Mucosa of descending colon (tissue), 3 donors: ENCODE measurements around the gene RNF215. TPM values are rescaled to one million over a fixed set of nuclear protein-coding genes. Genes with fewer than 3 reads are reported as not detected.

ENCODE experiments used
- ATAC-seq: fragments of 200-7000 bp; cut with Tn5 transposase; one replicate; pipeline ENCODE4 v1.9.1; 2020; ENCODE audit warnings: mild to moderate bottlenecking, moderate library complexity
- DNase-seq, 3 donors: peaks; one replicate each; pipeline ENCODE4 v3.0.0-alpha.2; 2020
- H3K36me3 ChIP-seq: fragments of 200-600 bp; one replicate; pipeline ENCODE4 v1.8.0; 2021; ENCODE audit warnings: low read depth, mild to moderate bottlenecking
- H3K4me1 ChIP-seq: fragments of 200-600 bp; one replicate; pipeline ENCODE4 v1.8.0; 2021; ENCODE audit warnings: low read depth, mild to moderate bottlenecking
- H3K4me3 ChIP-seq: fragments of 200-600 bp; one replicate; pipeline ENCODE4 v1.8.0; 2021; ENCODE audit warnings: mild to moderate bottlenecking
- H3K9me3 ChIP-seq: fragments of 200-600 bp; one replicate; pipeline ENCODE4 v1.8.0; 2021; ENCODE audit warnings: mild to moderate bottlenecking
- CTCF ChIP-seq: fragments of 200-600 bp; IDR thresholded peaks from one replicate; pipeline ENCODE4 v1.8.0; 2022; ENCODE audit warnings: antibody characterized with exemption, mild to moderate bottlenecking
- intact Hi-C, 2 donors: fragments of 100-400 bp; cut with DNase I in 1 of 2; cut with micrococcal nuclease in 1 of 2; formaldehyde crosslinking; loops; one replicate each; pipeline versions ENCODE4 v1.11.0 to v1.11.1; 2022; cut with DNase I, micrococcal nuclease
- total RNA-seq, 3 donors: library from RNA; stranded (reverse); fragmentation: NEBNext Ultra II Directional in 2 of 3; extraction: Animal tissue kit (Norgen Biotek cat#: 25700) in 2 of 3; gene quantifications; one replicate each; pipeline versions ENCODE4 v1.2.1 to v1.2.4, GENCODE V29; 2021 to 2023
- donor health status: DM: no; HTN: no; CAD: no; lungs with moderate emphysema.
- donor health status: DM: no; HTN: no; CAD: no.
- donor health status: DM: no; HTN: yes; CAD: no.

The RNF215 gene
- total RNA-seq, 3 donors from 2014 or later = 9.0 to 14.2 (median 9.1) TPM

- intact Hi-C loops = no loop called here
- no peak overlapping the region for H3K4me3 ChIP-seq
- TF ChIP-seq CTCF = no peak
- DNase-seq = no peak
- H3K36me3 ChIP-seq = no peaks in the 10 kb centered on the region
- peaks cover 13% of the 10 kb centered on the region for H3K4me1 ChIP-seq
- ATAC-seq = no peak
- H3K9me3 ChIP-seq = no peaks in the 10 kb centered on the region
Observed at GRCh38 chr22:30400159-30400558, 12.9 kb upstream of the RNF215 start.

DNA sequence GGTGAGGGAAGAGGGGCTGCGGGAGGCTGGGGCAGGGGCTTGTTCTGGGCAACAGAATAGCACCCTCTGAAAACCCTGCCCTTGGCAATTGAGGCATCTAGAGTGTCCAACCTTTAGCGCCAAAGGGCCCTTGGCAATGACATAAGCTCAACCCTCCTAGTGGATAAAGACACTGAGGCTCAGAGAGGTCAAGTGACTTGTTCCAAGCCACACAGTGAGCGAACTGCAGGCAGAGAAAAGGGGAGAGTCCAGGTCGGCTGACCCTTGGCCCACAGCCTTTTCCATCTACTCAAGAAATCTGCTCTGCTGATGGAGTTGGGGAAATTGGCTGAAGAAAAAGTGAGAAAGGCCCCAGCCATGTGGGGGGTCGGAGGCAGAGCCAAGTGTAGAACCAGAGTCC, 12.5 kb upstream of the RNF215 start:
- DNase-seq = no peak
- H3K4me3 ChIP-seq = no peak overlapping the region
- intact Hi-C loops = no loop called here
- no peaks in the 10 kb centered on the region for H3K9me3 ChIP-seq
- H3K4me1 ChIP-seq = peaks cover 13% of the 10 kb centered on the region
- no peak for ATAC-seq
- TF ChIP-seq CTCF = no peak
- no peaks in the 10 kb centered on the region for H3K36me3 ChIP-seq

- H3K4me3 ChIP-seq = no peak overlapping the region
- peaks cover 13% of the 10 kb centered on the region for H3K4me1 ChIP-seq
- TF ChIP-seq CTCF = no peak
- ATAC-seq = no peak
- no peak for DNase-seq
- no peaks in the 10 kb centered on the region for H3K9me3 ChIP-seq
- intact Hi-C loops = no loop called here
- H3K36me3 ChIP-seq = no peaks in the 10 kb centered on the region
Observed at GRCh38 chr22:30398685-30399680, 11.8 kb upstream of the RNF215 start.

- Histone ChIP-seq H3K4me3 (no peak overlapping the region), H3K4me1 (peaks cover 13% of the 10 kb centered on the region), H3K9me3 (no peaks in the 10 kb centered on the region), H3K36me3 (no peaks in the 10 kb centered on the region)
- intact Hi-C loops = no loop called here
- ATAC-seq = no peak
- no peak for TF ChIP-seq CTCF
- no peak for DNase-seq
Observed at GRCh38 chr22:30397656-30398635, 10.7 kb upstream of the RNF215 start.

DNA sequence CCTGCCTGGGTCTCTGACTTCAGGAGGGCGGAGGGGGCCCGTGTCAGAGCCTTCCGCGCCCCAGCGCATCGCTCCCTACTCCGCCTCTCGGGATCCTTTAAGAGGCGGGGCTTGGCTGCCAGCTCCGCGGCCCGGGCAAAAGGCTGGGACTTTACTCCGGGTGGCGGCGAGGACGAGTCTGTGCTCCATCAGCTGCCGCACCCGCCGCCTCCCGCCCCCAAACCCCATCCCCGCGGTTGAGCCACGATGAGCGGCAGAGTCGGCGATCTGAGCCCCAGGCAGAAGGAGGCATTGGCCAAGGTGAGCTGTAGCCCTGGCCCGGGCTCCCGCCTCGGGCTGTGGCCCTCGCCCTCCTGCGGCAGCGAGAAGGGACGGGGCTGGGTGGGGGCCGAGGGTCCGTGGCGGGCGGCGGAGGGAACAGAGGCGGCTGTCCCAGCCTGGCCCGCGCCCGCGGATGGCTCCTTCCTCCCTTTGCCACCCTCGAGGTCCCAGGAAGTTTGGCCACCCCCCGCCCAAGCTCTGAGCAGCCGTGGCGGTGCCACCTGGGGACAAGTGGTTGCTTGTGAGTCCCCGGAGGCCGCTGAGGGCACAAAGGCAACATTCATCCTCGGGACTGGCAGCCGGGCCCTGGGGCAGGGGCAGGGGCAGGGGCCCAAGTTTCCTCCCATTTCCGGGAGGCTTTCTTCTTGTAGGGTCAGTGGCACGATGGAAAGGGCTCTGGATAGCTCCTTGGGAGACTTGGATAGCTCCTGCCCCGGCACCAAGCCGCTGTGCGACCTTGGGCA, 9.9 kb upstream of the RNF215 start, which contains the start of gene SEC14L2:
SEC14L2 (plus strand) TSS at position 148 of the 785 bp plus-strand sequence; CDS start at position 247, 99 bp downstream.
- intact Hi-C loops = no loop called here
- H3K36me3 ChIP-seq = no peaks in the 10 kb centered on the region
- no peaks in the 10 kb centered on the region for H3K9me3 ChIP-seq
- ATAC-seq (peak; percentile 88), DNase-seq (peak; percentile 73 to 83 (median 76))
- peaks cover 13% of the 10 kb centered on the region for H3K4me1 ChIP-seq
- no peak within 1 kb of the TSS for H3K4me3 ChIP-seq
- no peak for TF ChIP-seq CTCF
